IPS-20b (cell line): ENCODE measurements around the gene GABBR1.

Experiments used
- H3K27ac ChIP-seq: one replicate; pipeline ENCODE4 v1.5.1; 2013; ENCODE audit warnings: low read length
- H3K27me3 ChIP-seq: 2 replicates; pipeline ENCODE4 v1.6.1; 2013; ENCODE audit warnings: mild to moderate bottlenecking, low read length, inconsistent platforms; ENCODE audit not compliant: insufficient read depth
- H3K36me3 ChIP-seq: 2 replicates; pipeline ENCODE4 v1.6.1; 2013; ENCODE audit warnings: low read depth, mild to moderate bottlenecking, inconsistent platforms, low read length, moderate library complexity; ENCODE audit not compliant: insufficient read depth
- H3K4me1 ChIP-seq: 2 replicates; pipeline ENCODE4 v1.6.1; 2013; ENCODE audit warnings: mild to moderate bottlenecking, control low read depth, inconsistent platforms, low read length, moderate library complexity; ENCODE audit not compliant: insufficient read depth
- H3K4me3 ChIP-seq: 2 replicates; pipeline ENCODE4 v1.5.1; 2013; ENCODE audit warnings: mild to moderate bottlenecking, low read length, inconsistent platforms
- H3K9ac ChIP-seq: 2 replicates; pipeline ENCODE4 v1.6.1; 2013; ENCODE audit warnings: low read depth, mild to moderate bottlenecking, inconsistent platforms, low read length, moderate library complexity
- H3K9me3 ChIP-seq: 2 replicates; pipeline ENCODE4 v1.6.1; 2013; ENCODE audit warnings: mild to moderate bottlenecking, low read depth, low read length, inconsistent platforms; ENCODE audit not compliant: insufficient read depth

GABBR1 gene

GRCh38 chr6:29517728-29518440 lies 115.1 kb downstream of the GABBR1 start:
- H3K4me3 ChIP-seq = no peak overlapping the region
- no peaks in the 10 kb centered on the region for H3K27me3 ChIP-seq
- peaks cover 11% of the 10 kb centered on the region for H3K9me3 ChIP-seq
- no peaks in the 10 kb centered on the region for H3K4me1 ChIP-seq
- H3K9ac ChIP-seq = no peak overlapping the region
- H3K27ac ChIP-seq = no peak overlapping the region
- H3K36me3 ChIP-seq = no peaks in the 10 kb centered on the region

- Histone ChIP-seq H3K4me1 (no peaks in the 10 kb centered on the region), H3K4me3 (no peak overlapping the region), H3K9me3 (peaks cover 5% of the 10 kb centered on the region; the same call in 1 of the 2 replicates), H3K36me3 (no peaks in the 10 kb centered on the region), H3K9ac (no peak overlapping the region), H3K27ac (no peak overlapping the region), H3K27me3 (no peaks in the 10 kb centered on the region)
These were observed 115.7 kb downstream of the GABBR1 start for GRCh38 chr6:29517245-29517644.

- Histone ChIP-seq H3K27me3 (no peaks in the 10 kb centered on the region), H3K9ac (no peak overlapping the region), H3K36me3 (no peaks in the 10 kb centered on the region), H3K4me1 (no peaks in the 10 kb centered on the region), H3K9me3 (no peaks in the 10 kb centered on the region), H3K27ac (no peak overlapping the region), H3K4me3 (no peak overlapping the region)
These were observed 116.9 kb downstream of the GABBR1 start for GRCh38 chr6:29516108-29516507.

GRCh38 chr6:29510746-29511300 lies 122.2 kb downstream of the GABBR1 start:
- Histone ChIP-seq H3K4me3 (no peak overlapping the region), H3K4me1 (peaks cover 4% of the 10 kb centered on the region; the same call in 1 of the 2 replicates), H3K27me3 (no peaks in the 10 kb centered on the region), H3K9me3 (no peaks in the 10 kb centered on the region), H3K27ac (no peak overlapping the region), H3K36me3 (no peaks in the 10 kb centered on the region), H3K9ac (no peak overlapping the region)

GRCh38 chr6:29510202-29510601 lies 122.8 kb downstream of the GABBR1 start:
- no peak overlapping the region for H3K4me3 ChIP-seq
- no peak overlapping the region for H3K27ac ChIP-seq
- no peaks in the 10 kb centered on the region for H3K36me3 ChIP-seq
- no peak overlapping the region for H3K9ac ChIP-seq
- H3K9me3 ChIP-seq = no peaks in the 10 kb centered on the region
- H3K27me3 ChIP-seq = no peaks in the 10 kb centered on the region
- peaks cover 4% of the 10 kb centered on the region; the same call in 1 of the 2 replicates for H3K4me1 ChIP-seq
